ENCODE measurements around the gene AKT1S1. TPM values are rescaled to one million over a fixed set of nuclear protein-coding genes. Genes with fewer than 3 reads are reported as not detected.

The AKT1S1 gene
- total RNA-seq, 4 donors from 2014 or later, result 15.4 to 30.6 (median 21.9) TPM

DNA sequence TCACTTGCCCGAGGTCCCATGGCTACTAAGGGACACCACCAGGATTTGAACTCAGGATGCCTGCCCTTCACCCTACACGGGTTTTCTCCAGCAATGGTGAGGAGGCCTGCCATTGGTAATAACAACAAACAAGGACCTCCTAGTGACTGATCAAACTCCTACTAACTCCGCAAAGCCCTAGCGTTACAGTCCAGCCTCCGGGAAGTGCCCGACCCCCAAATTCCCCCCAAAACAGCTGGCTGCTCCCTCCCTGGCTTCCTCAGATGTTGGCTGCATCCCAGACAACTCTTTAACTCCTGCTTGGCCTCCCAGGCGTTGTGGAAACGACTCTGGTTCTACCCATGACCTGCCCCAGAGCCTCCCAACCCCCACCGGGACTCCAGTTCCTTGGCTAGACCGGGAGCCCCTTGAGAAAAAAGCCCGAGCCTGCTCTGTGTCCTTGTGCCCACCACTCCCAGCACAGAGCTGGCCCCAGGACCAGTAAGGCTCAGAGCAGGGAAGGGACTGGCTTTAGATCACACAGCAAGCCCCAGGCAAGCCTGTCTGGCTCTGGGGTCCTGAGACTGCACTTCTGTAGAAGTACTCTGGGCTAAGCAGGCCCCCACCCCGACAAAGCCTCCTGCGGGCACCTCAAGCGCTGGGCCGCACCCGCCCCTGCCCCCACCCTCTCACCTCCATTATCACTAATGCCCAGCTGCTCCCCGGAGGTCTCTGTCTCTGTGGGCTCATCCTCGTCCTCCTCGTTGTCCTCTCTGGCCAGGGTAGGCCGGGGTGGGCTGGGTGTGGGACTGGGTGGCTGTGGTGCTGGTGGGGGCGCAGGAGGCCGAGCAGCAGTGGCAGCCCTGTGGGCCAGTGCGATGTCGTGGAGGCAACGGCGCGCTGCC, 4.7 kb downstream of the AKT1S1 start:
- 77% methylated on average over 22 of the region's 27 CpGs for WGBS
- H3K9me3 ChIP-seq, result no peaks in the 10 kb centered on the region
- peaks cover 0 to 35% (median 23%) of the 10 kb centered on the region in 4 donors for H3K36me3 ChIP-seq
- no peak for DNase-seq (ENCODE audit: extremely low spot score)
- intact Hi-C loops (cut with DNase I), result no loop called here
- H3K27ac ChIP-seq (replicated peaks in 1 of 4), result peak overlapping the region in 1 of 4 donors; percentile 8
- no peaks in the 10 kb centered on the region for H3K27me3 ChIP-seq
- TF ChIP-seq POLR2AphosphoS5 (IDR thresholded peaks at IDR 0.05), result no peak
- TF ChIP-seq, protein P1, sequence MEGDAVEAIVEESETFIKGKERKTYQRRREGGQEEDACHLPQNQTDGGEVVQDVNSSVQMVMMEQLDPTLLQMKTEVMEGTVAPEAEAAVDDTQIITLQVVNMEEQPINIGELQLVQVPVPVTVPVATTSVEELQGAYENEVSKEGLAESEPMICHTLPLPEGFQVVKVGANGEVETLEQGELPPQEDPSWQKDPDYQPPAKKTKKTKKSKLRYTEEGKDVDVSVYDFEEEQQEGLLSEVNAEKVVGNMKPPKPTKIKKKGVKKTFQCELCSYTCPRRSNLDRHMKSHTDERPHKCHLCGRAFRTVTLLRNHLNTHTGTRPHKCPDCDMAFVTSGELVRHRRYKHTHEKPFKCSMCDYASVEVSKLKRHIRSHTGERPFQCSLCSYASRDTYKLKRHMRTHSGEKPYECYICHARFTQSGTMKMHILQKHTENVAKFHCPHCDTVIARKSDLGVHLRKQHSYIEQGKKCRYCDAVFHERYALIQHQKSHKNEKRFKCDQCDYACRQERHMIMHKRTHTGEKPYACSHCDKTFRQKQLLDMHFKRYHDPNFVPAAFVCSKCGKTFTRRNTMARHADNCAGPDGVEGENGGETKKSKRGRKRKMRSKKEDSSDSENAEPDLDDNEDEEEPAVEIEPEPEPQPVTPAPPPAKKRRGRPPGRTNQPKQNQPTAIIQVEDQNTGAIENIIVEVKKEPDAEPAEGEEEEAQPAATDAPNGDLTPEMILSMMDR (IDR thresholded peaks at IDR 0.05), result no peak
- TF ChIP-seq POLR2A (IDR thresholded peaks at IDR 0.05; ENCODE audit: low read depth), result no peak
- TF ChIP-seq EP300 (IDR thresholded peaks at IDR 0.05), result no peak
- H3K4me3 ChIP-seq, result no peak overlapping the region
- peaks cover 34 to 70% (median 51%) of the 10 kb centered on the region in 4 donors for H3K4me1 ChIP-seq

DNA sequence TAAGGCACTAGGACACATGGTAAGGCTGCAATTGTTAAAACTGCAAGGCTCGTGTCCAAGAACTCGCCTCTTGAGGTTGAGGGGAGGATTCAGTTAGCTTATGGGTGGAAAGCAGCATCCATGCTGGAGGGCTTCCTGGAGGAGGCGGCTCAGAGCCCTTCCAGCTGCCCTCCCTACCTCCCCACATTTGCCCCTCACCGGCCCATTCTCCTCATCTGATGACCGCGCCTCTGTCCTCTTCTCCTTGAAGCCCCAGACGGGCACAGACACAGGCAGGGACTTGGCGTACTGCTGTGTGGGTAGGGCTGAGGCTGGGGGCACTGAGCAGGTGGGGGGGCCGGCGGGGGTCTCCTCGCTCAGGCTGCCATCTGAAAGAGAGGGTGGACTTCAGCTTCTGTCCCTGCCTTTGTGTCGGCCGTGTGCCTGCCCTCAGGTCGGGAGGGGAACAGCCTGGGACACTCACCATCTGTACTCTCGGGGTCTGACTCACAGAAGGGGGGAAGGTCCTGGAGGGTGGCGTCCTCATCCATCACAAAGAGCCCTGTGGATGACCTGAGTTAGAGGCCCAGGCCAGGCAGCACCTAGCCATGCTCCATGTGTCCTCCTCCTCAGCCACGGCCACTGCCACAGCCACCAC, 5.7 kb downstream of the AKT1S1 start:
- no peaks in the 10 kb centered on the region for H3K9me3 ChIP-seq
- peaks cover 38 to 76% (median 56%) of the 10 kb centered on the region in 4 donors for H3K4me1 ChIP-seq
- H3K27me3 ChIP-seq, result no peaks in the 10 kb centered on the region
- TF ChIP-seq EP300 (IDR thresholded peaks at IDR 0.05) (no peak), POLR2AphosphoS5 (IDR thresholded peaks at IDR 0.05) (no peak), POLR2A (IDR thresholded peaks at IDR 0.05; ENCODE audit: low read depth) (no peak)
- TF ChIP-seq, protein P1 (IDR thresholded peaks at IDR 0.05), result no peak
- intact Hi-C loops (cut with DNase I), result no loop called here
- DNase-seq (ENCODE audit: extremely low spot score), result no peak
- H3K27ac ChIP-seq (replicated peaks in 1 of 4), result peak overlapping the region in 2 of 4 donors; percentile 7 to 90
- WGBS, result 87% methylated on average over 15 of the region's 17 CpGs
- no peak overlapping the region for H3K4me3 ChIP-seq
- H3K36me3 ChIP-seq, result peaks cover 0 to 35% (median 23%) of the 10 kb centered on the region in 4 donors

DNA sequence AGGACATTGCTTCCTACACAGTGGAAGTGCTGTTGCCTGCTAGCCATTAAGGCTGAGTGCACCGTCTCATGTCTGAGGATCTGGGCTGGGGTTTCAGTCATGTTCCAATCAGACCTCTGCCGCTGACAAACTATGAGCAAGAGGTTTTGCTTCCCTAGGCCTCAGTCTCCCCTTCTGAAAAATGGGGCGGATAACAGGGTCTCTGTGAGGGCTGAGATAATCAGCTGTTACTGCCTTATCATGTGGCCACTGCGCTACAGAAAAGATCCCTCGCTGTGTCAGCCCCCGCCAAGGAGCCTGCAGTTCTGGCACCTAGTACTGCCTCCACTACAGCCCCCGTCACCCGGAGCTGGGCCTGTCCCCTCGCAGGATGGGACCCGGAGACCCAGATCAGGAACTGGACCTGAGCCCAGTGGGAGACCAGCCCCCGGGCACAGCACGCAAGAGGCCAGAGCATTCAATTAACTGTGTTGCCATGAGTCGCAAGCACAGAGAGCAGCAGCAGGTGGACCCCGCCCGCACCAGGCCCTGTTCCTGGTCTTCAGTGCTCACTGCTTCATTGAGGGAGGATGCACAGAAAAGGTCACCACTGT, 6.8 kb downstream of the AKT1S1 start:
- TF ChIP-seq EP300 (IDR thresholded peaks at IDR 0.05) (no peak), POLR2A (IDR thresholded peaks at IDR 0.05; ENCODE audit: low read depth) (no peak), POLR2AphosphoS5 (IDR thresholded peaks at IDR 0.05) (no peak)
- TF ChIP-seq, protein P1 (IDR thresholded peaks at IDR 0.05), result no peak
- WGBS, result 79% methylated on average over 10 of the region's 15 CpGs
- H3K4me1 ChIP-seq, result peaks cover 44 to 81% (median 61%) of the 10 kb centered on the region in 4 donors

DNA sequence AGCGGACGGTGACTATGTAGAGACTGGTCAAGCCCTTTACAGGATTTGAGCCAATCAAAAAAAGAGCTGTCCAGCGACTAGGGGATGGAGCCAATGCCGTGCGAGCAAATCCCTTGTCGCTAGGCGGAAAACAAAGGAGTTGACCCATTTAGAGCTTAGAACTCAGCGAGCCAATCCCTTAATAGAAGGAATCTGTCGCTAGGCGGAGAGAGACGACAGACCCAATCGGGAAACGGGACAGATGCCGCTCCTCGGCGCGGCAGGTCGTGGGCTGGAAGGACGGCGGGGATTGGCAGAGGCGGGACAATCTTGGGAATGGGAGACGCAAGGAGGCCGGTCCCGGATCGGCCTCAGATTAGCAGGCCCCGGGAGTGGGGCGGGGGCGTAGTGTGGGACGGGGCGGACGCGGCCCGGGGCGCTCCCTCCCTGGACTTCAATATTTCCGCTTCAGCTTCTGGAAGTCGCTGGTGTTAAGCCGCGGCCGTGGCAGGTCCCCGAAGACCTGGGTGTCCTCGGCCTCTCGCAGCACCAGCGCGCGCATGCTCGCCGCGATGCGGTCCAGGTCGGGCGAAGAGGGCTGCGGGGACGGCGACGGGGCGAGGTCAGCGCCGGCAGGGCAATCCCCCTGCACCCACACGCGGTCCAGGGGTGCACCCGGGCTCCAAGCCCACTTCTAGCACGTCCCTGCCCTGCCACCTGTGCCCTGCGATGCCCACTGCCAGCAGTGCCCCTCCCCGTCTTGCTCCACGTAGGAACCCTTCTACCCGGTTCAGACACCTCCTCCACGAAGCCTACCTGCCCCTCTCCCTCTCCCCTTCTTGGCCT, 7.5 kb downstream of the AKT1S1 start:
- DNase-seq (ENCODE audit: extremely low spot score), result peak; percentile 99
- Histone ChIP-seq H3K27ac (replicated peaks in 1 of 4) (peak overlapping the region; percentile 89 to 96 (median 94)), H3K27me3 (no peaks in the 10 kb centered on the region), H3K36me3 (peaks cover 0 to 39% (median 25%) of the 10 kb centered on the region in 4 donors), H3K4me1 (peaks cover 44 to 81% (median 61%) of the 10 kb centered on the region in 4 donors), H3K9me3 (no peaks in the 10 kb centered on the region), H3K4me3 (peak overlapping the region; percentile 59 to 64 (median 60))
- TF ChIP-seq EP300 (IDR thresholded peaks at IDR 0.05) (no peak), POLR2A (IDR thresholded peaks at IDR 0.05; ENCODE audit: low read depth) (peak; percentile 36), POLR2AphosphoS5 (IDR thresholded peaks at IDR 0.05) (peak in 1 of 2 donors; percentile 87)
- TF ChIP-seq, protein P1 (IDR thresholded peaks at IDR 0.05), result peak in 1 of 3 experiments; percentile 15
- intact Hi-C loops (cut with DNase I), result no loop called here
- 0% methylated on average over 10 of the region's 67 CpGs for WGBS

More for the DNA sequence above, 6.8 kb downstream of the AKT1S1 start:
- Histone ChIP-seq H3K36me3 (peaks cover 0 to 35% (median 23%) of the 10 kb centered on the region in 4 donors), H3K27ac (replicated peaks in 1 of 4) (peak overlapping the region; percentile 89 to 95 (median 92)), H3K4me3 (peak overlapping the region; percentile 59 to 64 (median 60)), H3K27me3 (no peaks in the 10 kb centered on the region), H3K9me3 (no peaks in the 10 kb centered on the region)
- no peak for DNase-seq (ENCODE audit: extremely low spot score)
- intact Hi-C loops (cut with DNase I), result no loop called here

All from esophagus muscularis mucosa (tissue), 4 donors.